ENCODE data around the gene ANOS1. TPM values are rescaled to one million over a fixed set of nuclear protein-coding genes. Genes with fewer than 3 reads are reported as not detected.

Gene ANOS1
- total and polyA plus RNA-seq, 2 of the 8 experiments (the other 6 are each of a cell fraction or from before 2014, with no cell fraction given) = 34.4 to 59.0 TPM

- no peaks in the 10 kb centered on the region for H3K36me3 ChIP-seq (ENCODE audit: control insufficient read depth in 2 of 4, insufficient read depth in 4 of 4, low read length in 3 of 4)
- ChIA-PET POLR2A (ENCODE audit: partially characterized antibody) (no interaction called here), CTCF (ENCODE audit: partially characterized antibody) (interaction anchor here (0.5 to 2.5 kb wide), 7 partner anchors 12 to 723 kb away, joined by 3 to 7 read pairs (median 3); no protein-coding TSS in a partner anchor)
- H3K18ac ChIP-seq (ENCODE audit: extremely low read depth, low read length) = no peak overlapping the region
- no peak overlapping the region for H3K4ac ChIP-seq (replicated peaks; ENCODE audit: insufficient read length, low read depth, low read length)
- FAIRE-seq = peak; percentile 65
- H2BK20ac ChIP-seq (ENCODE audit: low read length) = no peak overlapping the region
- no peak overlapping the region for H3K27ac ChIP-seq (ENCODE audit: low read depth, low read length)
- H3K79me2 ChIP-seq (ENCODE audit: control insufficient read depth in 1 of 2, insufficient read depth in 2 of 2, low read length in 2 of 2) = no peaks in the 10 kb centered on the region
- no peak overlapping the region for H4K5ac ChIP-seq (ENCODE audit: insufficient read length, low read depth, low read length)
- no peaks in the 10 kb centered on the region for H3K27me3 ChIP-seq (replicated peaks in 1 of 4; ENCODE audit: control insufficient read depth in 3 of 4, extremely low read depth in 1 of 4, insufficient read depth in 3 of 4, low read length in 3 of 4)
- WGBS, 2 experiments (ENCODE audit: extremely low coverage in 1 of 2, insufficient coverage in 1 of 2, insufficient read length in 1 of 2, insufficient replicate concordance in 2 of 2, low coverage in 1 of 2, low lambda C conversion rate in 2 of 2, missing lambda C conversion rate in 1 of 2) = 0% methylated on average over 7 of the region's 7 CpGs; no CpG with 5 or more reads in 1 of the 2 experiments
- H2BK12ac ChIP-seq (ENCODE audit: low read depth, low read length) = no peak overlapping the region
- no peaks in the 10 kb centered on the region for H4K20me1 ChIP-seq (replicated peaks in 1 of 2; ENCODE audit: control insufficient read depth in 1 of 2, insufficient read depth in 2 of 2, low read length in 2 of 2)
- H3K23ac ChIP-seq (ENCODE audit: insufficient read length) = no peak overlapping the region
- no peak overlapping the region for H4K8ac ChIP-seq (ENCODE audit: extremely low read depth, insufficient read depth, low read length)
- no peak overlapping the region for H2AFZ ChIP-seq (ENCODE audit: low read length)
- H3K4me1 ChIP-seq (replicated peaks in 1 of 4; ENCODE audit: control insufficient read depth in 3 of 4, insufficient read depth in 4 of 4, low read length in 3 of 4) = no peaks in the 10 kb centered on the region
- H2BK5ac ChIP-seq (ENCODE audit: low read depth, low read length) = no peak overlapping the region
- no peak overlapping the region for H4K91ac ChIP-seq (replicated peaks; ENCODE audit: insufficient read length, low read length)
- H3K79me1 ChIP-seq (ENCODE audit: low read depth, low read length) = no peaks in the 10 kb centered on the region
- H3K9ac ChIP-seq (replicated peaks in 1 of 4; ENCODE audit: extremely low read depth in 1 of 4, low read depth in 3 of 4, low read length in 3 of 4) = no peak overlapping the region; a peak in 1 of 7 replicates
- no peak for DNase-seq (ENCODE audit: low read depth in 1 of 2, low spot score in 2 of 2)
- no peak overlapping the region for H3K4me2 ChIP-seq (ENCODE audit: insufficient read depth in 1 of 2, low read depth in 2 of 2, low read length in 2 of 2)
- no peak overlapping the region for H3K14ac ChIP-seq (ENCODE audit: insufficient read length)
- no peak overlapping the region for H3K56ac ChIP-seq (replicated peaks; ENCODE audit: insufficient read length, low read depth, low read length)
- no peak overlapping the region for H3K4me3 ChIP-seq (ENCODE audit: extremely low read depth in 1 of 4, insufficient read depth in 2 of 4, low read depth in 3 of 4, low read length in 4 of 4)
- H2BK15ac ChIP-seq (ENCODE audit: low read length) = no peak overlapping the region
- no peak overlapping the region for H2BK120ac ChIP-seq (replicated peaks; ENCODE audit: low read depth, low read length)
- TF ChIP-seq RAD21 (IDR thresholded peaks at IDR 0.05 in 1 of 2, conservative IDR thresholded peaks at IDR 0.05 in 1 of 2; ENCODE audit: low read depth in 2 of 2, low read length in 2 of 2) (peak; percentile 70 to 78), CTCF (IDR thresholded peaks at IDR 0.05; ENCODE audit: control extremely low read depth in 1 of 3, insufficient read depth in 1 of 3, low read depth in 1 of 3, low read length in 3 of 3) (peak in 2 of 3 experiments; percentile 55 to 57; a peak in 3 of 4 replicates), USF2 (IDR thresholded peaks at IDR 0.05; ENCODE audit: low read length) (no peak)
- H3K9me3 ChIP-seq (ENCODE audit: insufficient read depth in 2 of 2, low read depth in 1 of 2, low read length in 1 of 2) = no peaks in the 10 kb centered on the region
- no peak overlapping the region for H2AK5ac ChIP-seq (ENCODE audit: low read depth, low read length)
- H3K23me2 ChIP-seq (ENCODE audit: low read depth, low read length) = no peaks in the 10 kb centered on the region
Measured at GRCh38 chrX:8738588-8739189, 6.8 kb upstream of the ANOS1 start.
